AG04450 (cell line): Measurements from ENCODE around the gene NUDT14. TPM values are rescaled to one million over a fixed set of nuclear protein-coding genes. Genes with fewer than 3 reads are reported as not detected.

Experiments
- CTCF ChIA-PET: fragments of 300-600, 350-600 bp; formaldehyde crosslinking; extraction: SDS; loops from one replicate; lab custom pipeline; 2022; ENCODE audit warnings: antibody characterized with exemption, inconsistent platforms; lab: Charles Lee
- POLR2A ChIA-PET: fragments of 350-600 bp; formaldehyde crosslinking; extraction: SDS; loops from one replicate; lab custom pipeline; 2021; ENCODE audit warnings: antibody characterized with exemption, inconsistent platforms; lab: Yijun Ruan, JAX
- DNase-seq: peaks from one replicate; pipeline ENCODE4 v3.0.0-alpha.2; 2011; ENCODE audit warnings: low read depth, low spot score
- H3K27ac ChIP-seq: one replicate; pipeline ENCODE4 v1.5.1; 2012; ENCODE audit warnings: low read depth, low read length, control low read depth
- H3K27me3 ChIP-seq: one replicate; pipeline ENCODE4 v1.6.0; 2012; ENCODE audit warnings: low read length; ENCODE audit not compliant: control insufficient read depth, insufficient read depth
- H3K4me3 ChIP-seq: 2 replicates; pipeline ENCODE4 v1.5.1; 2011; ENCODE audit warnings: mild to moderate bottlenecking, low read depth, low read length, control low read depth
- H3K9me3 ChIP-seq: 2 replicates; pipeline ENCODE4 v1.5.1; 2012; ENCODE audit warnings: low read length; ENCODE audit not compliant: control insufficient read depth, insufficient read depth
- polyA plus RNA-seq: library from polyadenylated mRNA; depleted of rRNA; stranded (reverse); fragments of >200 nt; gene quantifications from 2 replicates; pipeline ENCODE4 v1.2.3, GENCODE V29; 2011
- TF ChIP-seq, protein P1 (sequence below): IDR thresholded peaks from 2 replicates; pipeline ENCODE4 v1.5.1; 2011; ENCODE audit warnings: low read depth, low read length, control low read depth, inconsistent platforms

NUDT14 gene
- polyA plus RNA-seq, 1 experiment = 7.2 TPM

GRCh38 chr14:105149146-105149781 lies 31.8 kb downstream of the NUDT14 start:
- no peak overlapping the region for H3K27ac ChIP-seq
- no peak overlapping the region for H3K4me3 ChIP-seq
- no peaks in the 10 kb centered on the region; the same call in 1 of the 2 replicates for H3K9me3 ChIP-seq
- no peak for DNase-seq
- TF ChIP-seq, protein P1, sequence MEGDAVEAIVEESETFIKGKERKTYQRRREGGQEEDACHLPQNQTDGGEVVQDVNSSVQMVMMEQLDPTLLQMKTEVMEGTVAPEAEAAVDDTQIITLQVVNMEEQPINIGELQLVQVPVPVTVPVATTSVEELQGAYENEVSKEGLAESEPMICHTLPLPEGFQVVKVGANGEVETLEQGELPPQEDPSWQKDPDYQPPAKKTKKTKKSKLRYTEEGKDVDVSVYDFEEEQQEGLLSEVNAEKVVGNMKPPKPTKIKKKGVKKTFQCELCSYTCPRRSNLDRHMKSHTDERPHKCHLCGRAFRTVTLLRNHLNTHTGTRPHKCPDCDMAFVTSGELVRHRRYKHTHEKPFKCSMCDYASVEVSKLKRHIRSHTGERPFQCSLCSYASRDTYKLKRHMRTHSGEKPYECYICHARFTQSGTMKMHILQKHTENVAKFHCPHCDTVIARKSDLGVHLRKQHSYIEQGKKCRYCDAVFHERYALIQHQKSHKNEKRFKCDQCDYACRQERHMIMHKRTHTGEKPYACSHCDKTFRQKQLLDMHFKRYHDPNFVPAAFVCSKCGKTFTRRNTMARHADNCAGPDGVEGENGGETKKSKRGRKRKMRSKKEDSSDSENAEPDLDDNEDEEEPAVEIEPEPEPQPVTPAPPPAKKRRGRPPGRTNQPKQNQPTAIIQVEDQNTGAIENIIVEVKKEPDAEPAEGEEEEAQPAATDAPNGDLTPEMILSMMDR = no peak
- CTCF ChIA-PET = no interaction called here
- POLR2A ChIA-PET = no interaction called here
- no peaks in the 10 kb centered on the region for H3K27me3 ChIP-seq

GRCh38 chr14:105148604-105149145 lies 32.4 kb downstream of the NUDT14 start:
- no peak for DNase-seq
- Histone ChIP-seq H3K9me3 (no peaks in the 10 kb centered on the region; the same call in 1 of the 2 replicates), H3K27me3 (no peaks in the 10 kb centered on the region), H3K4me3 (no peak overlapping the region), H3K27ac (no peak overlapping the region)
- TF ChIP-seq, protein P1 = no peak
- ChIA-PET CTCF (no interaction called here), POLR2A (no interaction called here)

DNA sequence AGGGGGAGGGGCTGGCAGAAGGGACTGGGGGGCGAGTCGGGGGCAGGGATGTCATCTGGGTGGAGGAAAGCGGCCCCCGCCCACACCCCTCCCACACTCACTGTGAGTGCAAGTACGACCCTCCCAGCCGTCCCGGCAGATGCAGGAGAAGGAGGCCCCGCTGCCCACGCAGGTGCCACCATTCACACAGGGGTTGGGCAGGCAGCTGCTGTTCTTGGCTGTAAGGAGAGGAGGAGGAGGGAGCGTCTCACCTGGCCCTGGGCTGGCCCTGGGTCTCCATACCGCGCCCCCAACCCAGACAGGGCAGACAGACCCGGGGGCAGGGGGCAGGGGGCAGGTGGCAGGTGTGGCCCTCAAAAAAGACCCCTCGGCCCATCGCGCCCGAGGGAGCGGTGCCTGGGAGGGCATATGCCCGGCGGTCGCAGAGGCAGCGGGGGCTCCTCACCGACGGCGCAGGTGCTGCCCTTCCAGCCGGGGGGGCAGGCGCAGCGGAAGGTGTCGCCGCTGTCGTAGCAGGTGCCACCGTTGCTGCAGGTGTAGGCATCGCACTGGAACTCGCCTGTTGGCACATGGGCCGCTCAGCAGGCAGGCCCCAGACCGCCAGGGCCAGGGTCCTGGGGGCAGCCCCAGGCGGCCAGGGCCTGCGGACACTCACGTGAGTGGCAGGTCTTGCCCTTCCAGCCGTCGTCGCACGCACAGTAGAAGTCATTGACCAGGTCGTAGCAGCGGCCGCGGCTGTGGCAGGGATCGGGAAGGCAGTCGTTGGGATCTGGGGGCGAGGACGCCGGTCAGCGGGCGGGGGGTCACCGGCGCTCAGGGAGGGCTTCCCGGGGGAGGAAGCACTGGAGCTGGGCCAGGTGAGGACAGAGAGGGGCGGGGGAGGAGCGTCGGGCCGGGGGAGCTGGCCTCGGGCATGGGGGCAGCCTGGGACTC lies 33.2 kb downstream of the NUDT14 start:
- peaks cover 4% of the 10 kb centered on the region; the same call in 1 of the 2 replicates for H3K9me3 ChIP-seq
- H3K27ac ChIP-seq = no peak overlapping the region
- no peak for DNase-seq
- CTCF ChIA-PET = no interaction called here
- TF ChIP-seq, protein P1 = no peak
- H3K27me3 ChIP-seq = no peaks in the 10 kb centered on the region
- no peak overlapping the region for H3K4me3 ChIP-seq
- POLR2A ChIA-PET = no interaction called here

- ChIA-PET CTCF (no interaction called here), POLR2A (no interaction called here)
- Histone ChIP-seq H3K27ac (no peak overlapping the region), H3K4me3 (no peak overlapping the region), H3K9me3 (peaks cover 10% of the 10 kb centered on the region), H3K27me3 (no peaks in the 10 kb centered on the region)
- TF ChIP-seq, protein P1 = no peak
- no peak for DNase-seq
Measured at GRCh38 chr14:105146976-105147635, 34.0 kb downstream of the NUDT14 start.
